ENCODE data around the gene CNDP1.

The CNDP1 gene

DNA sequence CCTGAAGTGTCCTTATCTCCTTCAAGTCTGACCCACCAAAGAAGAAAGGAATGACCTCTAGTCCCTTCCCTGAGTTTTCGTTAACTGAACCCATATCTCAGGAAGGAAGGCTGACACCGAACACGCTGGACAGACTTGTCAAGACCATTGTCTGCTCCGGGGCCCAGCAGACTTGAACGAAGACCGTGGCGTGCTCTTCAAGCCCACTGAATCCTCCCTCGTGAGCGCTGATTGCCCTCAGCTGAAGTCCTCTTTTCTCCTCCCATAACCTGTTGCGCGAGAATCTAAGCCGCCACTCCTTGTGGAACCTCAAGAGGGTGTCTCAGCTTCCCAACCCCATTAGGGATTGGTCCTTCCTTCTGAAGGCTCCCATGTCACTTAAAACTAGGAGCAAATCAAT is 634 bp upstream of the CNDP1 start (continued):
- no peak for TF ChIP-seq ZBTB11 (tag by site-specific recombination; conservative IDR thresholded peaks at IDR 0.05; ENCODE audit: low read depth)
- no peak for TF ChIP-seq ZNF843 (tag by site-specific recombination; IDR thresholded peaks at IDR 0.05)
- TF ChIP-seq, protein P1, sequence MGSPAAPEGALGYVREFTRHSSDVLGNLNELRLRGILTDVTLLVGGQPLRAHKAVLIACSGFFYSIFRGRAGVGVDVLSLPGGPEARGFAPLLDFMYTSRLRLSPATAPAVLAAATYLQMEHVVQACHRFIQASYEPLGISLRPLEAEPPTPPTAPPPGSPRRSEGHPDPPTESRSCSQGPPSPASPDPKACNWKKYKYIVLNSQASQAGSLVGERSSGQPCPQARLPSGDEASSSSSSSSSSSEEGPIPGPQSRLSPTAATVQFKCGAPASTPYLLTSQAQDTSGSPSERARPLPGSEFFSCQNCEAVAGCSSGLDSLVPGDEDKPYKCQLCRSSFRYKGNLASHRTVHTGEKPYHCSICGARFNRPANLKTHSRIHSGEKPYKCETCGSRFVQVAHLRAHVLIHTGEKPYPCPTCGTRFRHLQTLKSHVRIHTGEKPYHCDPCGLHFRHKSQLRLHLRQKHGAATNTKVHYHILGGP (tag by site-specific recombination; IDR thresholded peaks at IDR 0.05) = no peak
- no peak for TF ChIP-seq ZNF292 (tag by site-specific recombination; IDR thresholded peaks at IDR 0.05; ENCODE audit: borderline replicate concordance, low read depth)
- no peak for TF ChIP-seq ZNF624 (tag by site-specific recombination; IDR thresholded peaks at IDR 0.05)
- no peak for TF ChIP-seq ZNF677 (tag by site-specific recombination; IDR thresholded peaks at IDR 0.05)
- TF ChIP-seq ZNF621 (tag by site-specific recombination; IDR thresholded peaks at IDR 0.05) = no peak

GRCh38 chr18:74534981-74535649 is 815 bp downstream of the CNDP1 start:
- Histone ChIP-seq H3K4me1 (ENCODE audit: control insufficient read depth, insufficient read depth, low read length) (no peaks in the 10 kb centered on the region), H3K4me3 (ENCODE audit: low read depth, low read length) (no peak overlapping the region), H3K36me3 (ENCODE audit: control insufficient read depth in 2 of 2, insufficient read depth in 1 of 2, low read length in 2 of 2) (no peaks in the 10 kb centered on the region), H3K27ac (ENCODE audit: extremely low read depth, low read depth, low read length) (no peak overlapping the region), H3K9me3 (ENCODE audit: control insufficient read depth, insufficient read depth, low read depth, low read length) (no peaks in the 10 kb centered on the region)
- TF ChIP-seq, protein P2, sequence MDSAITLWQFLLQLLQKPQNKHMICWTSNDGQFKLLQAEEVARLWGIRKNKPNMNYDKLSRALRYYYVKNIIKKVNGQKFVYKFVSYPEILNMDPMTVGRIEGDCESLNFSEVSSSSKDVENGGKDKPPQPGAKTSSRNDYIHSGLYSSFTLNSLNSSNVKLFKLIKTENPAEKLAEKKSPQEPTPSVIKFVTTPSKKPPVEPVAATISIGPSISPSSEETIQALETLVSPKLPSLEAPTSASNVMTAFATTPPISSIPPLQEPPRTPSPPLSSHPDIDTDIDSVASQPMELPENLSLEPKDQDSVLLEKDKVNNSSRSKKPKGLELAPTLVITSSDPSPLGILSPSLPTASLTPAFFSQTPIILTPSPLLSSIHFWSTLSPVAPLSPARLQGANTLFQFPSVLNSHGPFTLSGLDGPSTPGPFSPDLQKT (IDR thresholded peaks at IDR 0.05; ENCODE audit: borderline replicate concordance, low read depth, low read length) = no peak
- TF ChIP-seq ZNF175 (tag by site-specific recombination; IDR thresholded peaks at IDR 0.05) (no peak), MEIS1 (CRISPR knock-in tag; IDR thresholded peaks at IDR 0.05; ENCODE audit: borderline replicate concordance) (no peak), ZSCAN30 (tag by site-specific recombination; IDR thresholded peaks at IDR 0.05) (no peak), SETDB1 (IDR thresholded peaks at IDR 0.05; ENCODE audit: insufficient read length, low read length) (no peak), ZNF510 (tag by site-specific recombination; IDR thresholded peaks at IDR 0.05; ENCODE audit: insufficient replicate concordance) (no peak), ZNF155 (tag by site-specific recombination; IDR thresholded peaks at IDR 0.05) (no peak), ZNF223 (tag by site-specific recombination; IDR thresholded peaks at IDR 0.05) (no peak), ZNF560 (tag by site-specific recombination; IDR thresholded peaks at IDR 0.05; ENCODE audit: borderline replicate concordance) (no peak), ZNF843 (tag by site-specific recombination; IDR thresholded peaks at IDR 0.05) (no peak), GFI1B (tag by site-specific recombination; IDR thresholded peaks at IDR 0.05) (no peak), ZBTB49 (tag by site-specific recombination; IDR thresholded peaks at IDR 0.05; ENCODE audit: low read depth) (no peak), ZNF121 (tag by site-specific recombination; IDR thresholded peaks at IDR 0.05) (no peak), ZNF114 (tag by site-specific recombination; IDR thresholded peaks at IDR 0.05) (no peak), ZBTB8A (tag by site-specific recombination; IDR thresholded peaks at IDR 0.05) (no peak), ZNF16 (tag by site-specific recombination; IDR thresholded peaks at IDR 0.05; ENCODE audit: low read depth) (no peak), REST (tag by site-specific recombination; IDR thresholded peaks at IDR 0.05) (no peak), ZNF174 (tag by site-specific recombination; IDR thresholded peaks at IDR 0.05) (no peak), ZNF747 (tag by site-specific recombination; IDR thresholded peaks at IDR 0.05) (no peak)
- ChIA-PET CTCF (interaction anchor here (1.1 kb wide), 1 partner anchor 16 kb away, joined by 4 read pairs; no protein-coding TSS in a partner anchor), POLR2A (no interaction called here)

Data from HEK293 (cell line).